HL-60 (cell line): Measurements from ENCODE around the gene SMIM36.

Experiments
- DNase-seq, 2 experiments: peaks; one replicate each; pipeline ENCODE4 v3.0.0-alpha.2; 2010 to 2020; ENCODE audit warnings: low read depth in 1 of 2, low spot score in 1 of 2
- H3K27ac ChIP-seq: fragments of 250-450 bp; sonication (Bioruptor Pico); replicated peaks from 2 replicates; pipeline ENCODE4 v1.5.1; 2020; ENCODE audit warnings: mild to moderate bottlenecking, moderate library complexity
- H3K27me3 ChIP-seq: fragments of 250-450 bp; sonication (Bioruptor Pico); 2 replicates; pipeline ENCODE4 v1.5.1; 2021; ENCODE audit warnings: mild to moderate bottlenecking, moderate library complexity; ENCODE audit not compliant: insufficient read depth, poor library complexity, severe bottlenecking
- H3K4me3 ChIP-seq: replicated peaks from 2 replicates; pipeline ENCODE4 v1.5.1; 2011; ENCODE audit warnings: mild to moderate bottlenecking, control low read depth, low read length; ENCODE audit not compliant: insufficient read depth
- GABPA ChIP-seq: IDR thresholded peaks from 2 replicates; pipeline ENCODE4 v1.6.1; 2012; ENCODE audit warnings: low read depth
- POLR2AphosphoS5 ChIP-seq: IDR thresholded peaks from 2 replicates; pipeline ENCODE4 v1.6.1; 2012; ENCODE audit warnings: low read depth
- REST ChIP-seq: IDR thresholded peaks from 2 replicates; pipeline ENCODE4 v1.6.1; 2012; ENCODE audit warnings: low read depth; ENCODE audit not compliant: insufficient replicate concordance
- SPI1 ChIP-seq: IDR thresholded peaks from 2 replicates; pipeline ENCODE4 v1.6.1; 2012; ENCODE audit warnings: low read depth, mild to moderate bottlenecking, borderline replicate concordance
- TF ChIP-seq, protein P1 (sequence below): IDR thresholded peaks from one replicate; pipeline ENCODE4 v1.5.1; 2011; ENCODE audit warnings: low read length, control low read depth, inconsistent platforms; ENCODE audit not compliant: insufficient read depth

SMIM36 gene

GRCh38 chr17:55546991-55547664, 35.9 kb upstream of the SMIM36 start:
- TF ChIP-seq POLR2AphosphoS5 (no peak), REST (no peak), SPI1 (no peak), GABPA (no peak)
- TF ChIP-seq, protein P1, sequence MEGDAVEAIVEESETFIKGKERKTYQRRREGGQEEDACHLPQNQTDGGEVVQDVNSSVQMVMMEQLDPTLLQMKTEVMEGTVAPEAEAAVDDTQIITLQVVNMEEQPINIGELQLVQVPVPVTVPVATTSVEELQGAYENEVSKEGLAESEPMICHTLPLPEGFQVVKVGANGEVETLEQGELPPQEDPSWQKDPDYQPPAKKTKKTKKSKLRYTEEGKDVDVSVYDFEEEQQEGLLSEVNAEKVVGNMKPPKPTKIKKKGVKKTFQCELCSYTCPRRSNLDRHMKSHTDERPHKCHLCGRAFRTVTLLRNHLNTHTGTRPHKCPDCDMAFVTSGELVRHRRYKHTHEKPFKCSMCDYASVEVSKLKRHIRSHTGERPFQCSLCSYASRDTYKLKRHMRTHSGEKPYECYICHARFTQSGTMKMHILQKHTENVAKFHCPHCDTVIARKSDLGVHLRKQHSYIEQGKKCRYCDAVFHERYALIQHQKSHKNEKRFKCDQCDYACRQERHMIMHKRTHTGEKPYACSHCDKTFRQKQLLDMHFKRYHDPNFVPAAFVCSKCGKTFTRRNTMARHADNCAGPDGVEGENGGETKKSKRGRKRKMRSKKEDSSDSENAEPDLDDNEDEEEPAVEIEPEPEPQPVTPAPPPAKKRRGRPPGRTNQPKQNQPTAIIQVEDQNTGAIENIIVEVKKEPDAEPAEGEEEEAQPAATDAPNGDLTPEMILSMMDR = no peak
- H3K27me3 ChIP-seq = no peaks in the 10 kb centered on the region
- H3K27ac ChIP-seq = no peak overlapping the region
- no peak for DNase-seq
- no peak overlapping the region for H3K4me3 ChIP-seq

DNA sequence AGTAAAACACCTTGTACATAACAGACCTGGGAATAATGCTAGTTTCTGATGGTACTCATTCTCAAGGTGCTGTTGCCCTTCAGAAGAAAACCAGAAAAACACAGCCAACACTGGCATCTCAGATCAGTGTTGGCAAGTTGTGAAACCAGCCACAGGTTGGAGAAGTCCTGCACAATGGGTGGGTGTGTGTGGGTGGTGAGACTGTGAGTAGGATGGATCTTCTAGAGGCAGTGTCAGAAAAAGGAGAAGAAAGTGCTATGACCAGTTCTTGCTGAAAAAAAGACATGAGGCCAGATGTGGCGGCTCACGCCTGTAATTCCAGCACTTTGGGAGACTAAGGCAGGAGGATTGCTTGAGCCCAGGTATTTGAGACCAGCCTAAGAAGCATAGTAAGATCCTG, 35.2 kb upstream of the SMIM36 start:
- peak in 1 of 2 experiments; percentile 3 for DNase-seq
- Histone ChIP-seq H3K27ac (no peak overlapping the region), H3K4me3 (no peak overlapping the region), H3K27me3 (no peaks in the 10 kb centered on the region)
- TF ChIP-seq POLR2AphosphoS5 (no peak), GABPA (no peak), REST (no peak), SPI1 (no peak)
- TF ChIP-seq, protein P1 = no peak

GRCh38 chr17:55545806-55546205, 34.6 kb upstream of the SMIM36 start:
- Histone ChIP-seq H3K4me3 (no peak overlapping the region), H3K27me3 (no peaks in the 10 kb centered on the region), H3K27ac (no peak overlapping the region)
- DNase-seq = no peak
- TF ChIP-seq SPI1 = no peak

GRCh38 chr17:55543709-55544108, 32.5 kb upstream of the SMIM36 start:
- no peak for TF ChIP-seq SPI1
- TF ChIP-seq, protein P1 = no peak
- no peak for TF ChIP-seq GABPA
- no peak for DNase-seq
- H3K4me3 ChIP-seq = no peak overlapping the region
- no peaks in the 10 kb centered on the region for H3K27me3 ChIP-seq
- no peak overlapping the region for H3K27ac ChIP-seq
